Activated CD4-positive, alpha-beta T cell treated with anti-CD3 and anti-CD28 coated beads, Interleukin-2, amount 50 U/mL, for 16 hours (primary cell): Measurements from ENCODE around the gene HLA-E.
A peak's percentile ranks its signal among the peaks of the same experiment; 100 is the strongest.
"Not testable (repeated sequence)": the region's sequence is repeated elsewhere in the genome, so short reads cannot be mapped to it uniquely, and the experiment has no call there.

Source experiments
- DNase-seq: peaks from one replicate; pipeline ENCODE4 v3.0.0-alpha.2; 2020

Gene HLA-E

GRCh38 chr6:30481211-30481964 is 7.9 kb upstream of the HLA-E start:
- no peak for DNase-seq

- DNase-seq, result peak; percentile 84
These were observed 7.2 kb upstream of the HLA-E start for GRCh38 chr6:30481965-30482644.

DNA sequence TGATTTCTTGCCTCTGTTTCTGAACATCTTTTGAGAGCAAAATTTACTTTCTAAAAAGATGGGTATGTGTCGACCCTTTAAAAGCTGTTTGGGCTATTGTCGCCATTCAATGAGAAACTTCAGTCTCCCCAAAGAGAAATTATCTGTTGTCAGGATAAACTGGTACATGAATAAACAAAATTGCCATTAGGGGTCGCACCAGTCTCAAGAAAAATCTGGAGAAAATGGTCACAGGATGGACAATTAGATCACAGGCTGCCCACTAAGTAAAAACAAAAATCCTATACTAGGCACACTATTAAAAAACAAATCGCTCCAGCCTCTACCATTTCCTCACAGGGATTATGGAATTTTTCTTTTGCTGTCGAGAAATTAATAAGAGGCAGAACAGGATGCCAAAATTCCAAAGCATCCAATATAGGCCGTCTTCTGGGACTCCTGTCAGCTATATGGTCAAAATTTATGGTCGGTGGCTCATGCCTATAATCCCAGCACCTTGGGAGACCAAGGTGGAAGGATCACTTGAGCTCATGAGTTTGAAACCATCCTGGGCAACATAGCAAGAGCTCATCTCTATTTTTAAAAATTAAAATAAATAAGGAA is 5.5 kb upstream of the HLA-E start:
- DNase-seq, result peak; percentile 64

- DNase-seq, result no peak
These were observed 4.1 kb upstream of the HLA-E start for GRCh38 chr6:30485236-30485635.

DNA sequence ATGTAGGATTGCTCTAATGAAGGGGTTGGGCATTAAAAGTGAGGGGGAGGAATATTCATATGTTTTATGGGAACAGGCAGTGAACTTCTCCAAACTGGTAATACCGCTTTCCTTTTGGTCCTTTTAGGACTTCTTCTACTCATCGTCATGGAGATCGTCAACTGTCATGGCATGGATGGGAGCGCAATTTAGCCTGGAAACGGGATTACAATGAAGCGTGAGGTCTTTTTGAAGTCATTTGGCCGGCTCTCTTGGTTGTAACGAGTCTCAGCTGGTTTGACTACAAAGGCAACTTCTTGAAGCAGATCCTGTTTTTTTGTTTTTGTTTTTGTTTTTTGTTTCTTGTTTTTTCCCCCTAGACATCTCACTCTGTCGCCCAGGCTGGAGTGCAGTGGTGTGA is 1.4 kb upstream of the HLA-E start:
- DNase-seq, result no peak

DNA sequence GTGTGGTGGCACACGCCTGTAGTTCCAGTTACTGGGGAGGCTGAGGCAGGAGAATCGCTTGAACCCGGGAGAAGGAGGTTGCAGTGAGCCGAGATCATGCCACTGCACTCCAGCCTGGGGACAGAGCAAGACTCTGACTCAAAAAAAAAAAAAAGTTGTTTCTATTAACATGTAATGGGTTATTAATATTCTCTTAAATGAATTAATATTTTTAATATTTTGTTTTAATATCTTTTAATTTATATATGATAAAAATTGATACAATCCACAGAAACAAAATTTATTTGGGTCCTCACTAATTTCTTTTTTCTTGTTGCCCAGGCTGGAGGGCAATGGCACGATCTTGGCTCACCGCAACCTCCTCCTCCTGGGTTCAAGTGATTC is 620 bp upstream of the HLA-E start:
- DNase-seq, result not testable (repeated sequence)

GRCh38 chr6:30490026-30490876 is 942 bp downstream of the HLA-E start:
- DNase-seq, result peak; percentile 86

GRCh38 chr6:30491291-30491953 is 2.1 kb downstream of the HLA-E start:
- not testable (repeated sequence) for DNase-seq

GRCh38 chr6:30491991-30492952 is 3.0 kb downstream of the HLA-E start:
- DNase-seq, result no peak

- DNase-seq, result no peak
These were observed 4.4 kb downstream of the HLA-E start for GRCh38 chr6:30493643-30494250.

DNA sequence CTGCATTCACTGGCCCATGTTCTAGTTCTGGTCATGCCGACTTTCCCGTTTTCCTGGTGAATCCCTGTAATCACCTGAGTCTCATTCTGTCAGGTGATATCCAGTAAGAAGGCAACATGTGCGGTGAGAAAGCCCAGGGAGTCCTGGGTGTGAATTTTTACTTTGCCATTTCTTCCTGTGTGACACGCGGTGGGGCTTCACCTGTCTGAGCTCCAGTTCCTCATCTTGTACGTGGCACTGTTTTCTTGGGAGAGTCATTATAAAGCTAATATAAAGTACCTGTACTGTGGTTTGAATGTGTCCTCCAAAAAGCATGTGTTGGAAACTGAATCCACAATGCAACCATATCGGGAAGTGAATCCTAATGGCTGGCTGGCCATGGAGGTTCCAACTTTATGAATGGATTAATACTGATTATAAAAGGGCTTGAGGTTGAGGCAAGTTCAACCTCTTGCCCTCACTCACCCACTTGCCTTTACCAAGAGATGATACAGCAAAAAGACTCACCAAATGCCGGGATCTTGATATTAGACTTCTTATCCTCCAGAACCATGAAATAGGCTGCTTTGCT is 5.1 kb downstream of the HLA-E start:
- no peak for DNase-seq

DNA sequence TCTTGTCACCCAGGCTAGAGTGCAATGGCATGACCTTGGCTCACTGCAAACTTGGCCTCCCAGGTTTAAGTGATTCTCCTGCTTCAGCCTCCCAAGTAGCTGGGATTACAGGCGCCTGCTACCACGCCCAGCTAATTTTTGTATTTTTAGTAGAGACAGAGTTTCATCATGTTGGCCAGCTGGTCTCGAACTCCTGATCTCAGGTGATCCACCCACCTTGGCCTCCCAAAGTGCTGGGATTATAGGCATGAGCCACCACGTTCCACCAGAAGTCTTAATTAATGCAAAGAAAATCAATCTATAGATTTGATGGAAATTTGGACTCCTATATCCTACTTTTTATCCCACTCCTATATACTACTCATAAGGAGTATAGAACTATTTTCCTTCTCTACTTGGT is 5.8 kb downstream of the HLA-E start:
- not testable (repeated sequence) for DNase-seq

GRCh38 chr6:30495993-30496392 is 6.7 kb downstream of the HLA-E start:
- DNase-seq, result no peak

DNA sequence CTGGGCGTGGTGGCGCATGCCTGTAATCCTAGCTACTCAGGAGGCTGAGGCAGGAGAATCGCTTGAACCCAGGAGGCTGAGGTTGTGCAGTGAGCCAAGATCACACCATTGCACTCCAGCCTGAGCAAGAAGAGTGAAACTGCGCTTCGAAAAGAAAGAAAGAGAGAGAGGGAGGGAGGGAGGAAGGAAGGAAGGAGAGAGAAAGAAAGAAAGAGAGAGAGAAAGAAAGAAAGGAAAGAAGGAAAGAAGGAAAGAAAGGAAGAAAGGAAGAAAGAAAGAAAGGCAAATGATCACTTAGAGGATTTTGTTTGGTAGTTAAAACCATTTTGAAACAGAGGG is 7.9 kb downstream of the HLA-E start:
- DNase-seq, result not testable (repeated sequence)

DNA sequence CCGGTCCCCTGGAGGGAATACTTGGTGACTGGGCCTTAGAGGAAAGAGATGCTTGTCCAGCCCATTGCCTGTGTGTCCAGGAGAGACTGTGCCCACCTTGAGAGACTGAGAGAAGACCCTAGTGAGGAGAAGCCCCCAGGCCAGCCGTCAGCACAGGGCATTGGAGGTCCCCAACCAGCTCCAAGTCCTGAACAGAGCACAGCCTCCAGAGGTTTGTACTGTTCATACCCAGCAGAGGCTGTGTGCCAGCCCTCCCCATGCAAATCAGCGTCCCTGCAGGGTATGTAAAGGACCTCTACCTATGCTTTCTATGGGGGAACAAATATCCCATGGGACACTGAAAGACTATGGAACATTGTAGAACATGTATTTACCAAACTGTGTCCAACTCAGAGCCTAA is 8.4 kb downstream of the HLA-E start:
- no peak for DNase-seq

DNA sequence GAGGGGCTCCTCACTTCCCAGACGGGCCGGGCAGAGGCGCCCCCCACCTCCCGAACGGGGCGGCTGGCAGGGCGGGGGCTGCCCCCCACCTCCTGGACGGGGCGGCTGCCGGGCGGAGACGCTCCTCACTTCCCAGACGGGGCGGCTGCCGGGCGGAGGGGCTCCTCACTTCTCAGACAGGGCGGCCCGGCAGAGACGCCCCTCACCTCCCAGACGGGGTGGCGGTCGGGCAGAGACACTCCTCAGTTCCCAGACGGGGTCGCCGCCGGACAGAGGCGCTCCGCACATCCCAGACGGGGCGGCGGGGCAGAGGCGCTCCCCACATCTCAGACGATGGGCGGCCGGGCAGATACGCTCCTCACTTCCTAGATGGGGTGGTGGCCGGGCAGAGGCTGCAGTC is 9.4 kb downstream of the HLA-E start:
- not testable (repeated sequence) for DNase-seq

DNA sequence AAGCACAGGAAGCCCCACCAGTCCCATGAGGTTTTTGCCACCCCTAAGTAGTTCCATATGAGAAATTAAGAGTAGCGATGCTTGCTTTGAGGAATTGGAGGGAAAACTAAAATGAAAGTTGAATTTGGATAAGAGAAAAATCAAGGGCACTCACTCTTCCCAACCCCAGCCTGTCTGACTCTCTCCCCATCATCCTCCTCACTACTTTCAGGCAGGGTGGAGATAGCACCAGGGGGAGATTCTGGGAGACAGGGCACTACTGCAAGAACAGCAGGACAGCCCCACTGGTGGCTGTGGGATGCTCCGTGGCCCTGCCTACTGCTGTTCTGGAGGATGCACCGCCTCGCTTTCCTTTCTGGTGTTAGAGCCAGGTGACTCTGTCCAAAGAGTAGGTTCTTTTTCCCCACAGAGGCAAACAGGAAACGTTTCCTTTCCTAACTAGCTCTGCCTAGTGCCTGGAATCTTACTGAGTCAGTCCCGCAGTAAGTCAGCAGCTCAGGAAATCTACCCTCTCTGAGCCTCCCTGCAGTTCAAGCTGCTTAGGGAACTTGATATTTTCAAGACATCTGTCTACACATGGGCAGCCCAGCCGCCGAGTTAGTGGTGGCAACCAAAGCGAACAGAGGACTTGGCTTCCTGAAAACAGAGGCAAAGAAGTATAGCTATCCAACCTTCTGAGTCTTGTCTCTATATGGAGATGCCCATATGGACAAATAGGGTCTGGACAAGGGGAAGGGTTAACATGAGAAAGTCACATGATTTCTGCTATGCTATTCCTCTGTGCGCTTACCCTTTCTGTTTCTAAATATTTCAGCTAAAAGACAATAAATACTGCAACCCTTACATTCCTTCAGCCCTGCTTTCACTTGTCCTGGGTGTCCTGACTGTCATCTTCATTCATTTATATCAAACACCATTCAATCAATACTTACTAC is 11.4 kb downstream of the HLA-E start:
- no peak for DNase-seq

DNA sequence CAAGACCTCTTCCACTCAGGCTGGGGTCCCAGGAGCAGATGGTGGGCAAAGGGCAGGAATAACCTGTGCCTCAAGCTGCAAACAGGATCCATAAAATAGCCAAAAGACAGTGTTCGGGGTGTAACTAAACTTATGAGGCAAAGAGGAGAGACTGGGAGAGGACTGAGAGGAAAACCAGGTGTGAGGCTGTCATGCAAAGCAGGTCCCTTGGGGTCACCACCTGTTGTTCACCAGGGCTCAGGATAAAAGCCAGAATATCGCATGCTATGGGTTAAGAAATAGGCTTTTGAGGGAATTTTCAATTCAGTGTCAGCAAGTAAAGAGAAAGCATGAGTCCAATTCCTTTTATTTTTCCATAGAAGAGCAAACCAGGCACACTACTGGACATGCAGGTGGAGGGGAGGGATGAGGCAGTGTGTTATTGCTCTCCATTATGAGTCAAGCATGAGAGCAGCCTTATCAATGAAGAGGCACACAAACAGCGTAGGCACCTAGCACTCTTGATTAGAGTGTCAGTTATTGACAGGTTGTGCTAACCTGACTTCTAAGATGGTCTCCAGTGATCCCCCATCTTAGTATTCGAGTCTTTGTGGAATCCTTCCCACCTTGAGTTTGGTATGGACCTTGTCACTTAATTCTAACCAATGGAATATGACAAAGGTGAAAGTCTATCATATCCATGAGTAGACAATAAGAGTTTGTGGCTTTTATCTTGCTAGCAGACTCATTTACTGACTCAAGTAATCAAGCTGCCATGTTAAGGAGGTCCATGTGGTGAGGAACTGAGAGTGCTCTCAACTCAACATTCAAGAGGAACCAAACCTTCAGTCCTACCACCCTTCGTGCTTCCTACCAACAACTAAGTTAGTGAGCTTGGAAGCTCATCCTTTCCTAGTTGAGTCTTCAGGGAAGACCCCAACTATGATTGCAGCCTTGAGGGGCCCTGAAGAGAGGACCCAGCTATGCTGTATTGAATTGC is 18.8 kb downstream of the HLA-E start:
- no peak for DNase-seq
